GM21717 (cell line): ENCODE data around the gene C1orf159.

ENCODE experiments used
- ATAC-seq: cut with Tn5 transposase; IDR thresholded peaks from one replicate; pipeline ENCODE4 v1.9.1; 2021; ENCODE audit warnings: mild to moderate bottlenecking, moderate library complexity; ENCODE audit not compliant: unreplicated experiment

Gene C1orf159

DNA sequence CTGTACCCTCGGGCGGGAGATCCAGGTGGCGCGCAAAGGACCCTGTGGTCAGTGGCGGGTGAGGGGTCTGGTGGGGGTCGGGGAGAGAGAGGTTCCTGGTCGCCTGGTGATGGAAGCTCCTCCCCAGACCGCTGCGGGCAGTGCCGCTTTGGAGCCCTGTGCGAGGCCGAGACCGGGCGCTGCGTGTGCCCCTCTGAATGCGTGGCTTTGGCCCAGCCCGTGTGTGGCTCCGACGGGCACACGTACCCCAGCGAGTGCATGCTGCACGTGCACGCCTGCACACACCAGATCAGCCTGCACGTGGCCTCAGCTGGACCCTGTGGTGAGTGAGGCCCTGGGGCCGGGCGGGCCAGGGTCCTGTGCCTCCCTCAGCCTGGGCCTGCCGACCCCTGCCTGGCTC, 72.5 kb downstream of the C1orf159 start:
- no peak for ATAC-seq

DNA sequence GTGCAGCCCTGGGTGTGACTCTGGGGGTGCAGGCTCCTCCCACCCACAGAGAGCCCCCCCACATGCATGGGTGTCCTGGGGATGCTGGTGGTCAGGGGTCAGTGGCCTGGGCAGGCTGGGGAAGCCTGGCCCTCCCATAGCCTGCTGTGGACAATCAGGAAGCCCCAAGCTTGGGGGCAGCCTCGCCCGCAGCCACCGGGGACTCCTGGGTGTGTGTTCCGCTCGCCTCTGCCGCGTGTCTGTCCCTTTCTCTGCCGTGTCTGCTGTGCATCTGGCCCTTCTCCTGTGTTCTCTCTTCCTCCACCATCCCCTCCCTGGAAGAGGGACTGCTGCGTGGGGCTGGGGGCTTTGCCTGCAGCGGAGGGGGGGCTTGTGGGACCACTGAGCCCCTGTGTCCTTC, 73.1 kb downstream of the C1orf159 start:
- no peak for ATAC-seq

DNA sequence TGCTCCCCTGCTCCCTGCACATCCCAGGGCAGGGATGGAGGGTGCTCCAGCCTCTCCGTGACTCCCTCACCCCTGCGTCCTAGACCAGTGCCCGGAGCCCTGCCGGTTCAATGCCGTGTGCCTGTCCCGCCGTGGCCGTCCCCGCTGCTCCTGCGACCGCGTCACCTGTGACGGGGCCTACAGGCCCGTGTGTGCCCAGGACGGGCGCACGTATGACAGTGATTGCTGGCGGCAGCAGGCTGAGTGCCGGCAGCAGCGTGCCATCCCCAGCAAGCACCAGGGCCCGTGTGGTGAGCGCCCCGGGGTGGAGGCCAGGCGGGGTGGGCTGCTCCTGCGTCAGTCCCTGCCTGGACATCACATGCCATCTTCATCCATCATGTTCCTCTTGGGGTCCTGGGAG, 74.0 kb downstream of the C1orf159 start:
- no peak for ATAC-seq

DNA sequence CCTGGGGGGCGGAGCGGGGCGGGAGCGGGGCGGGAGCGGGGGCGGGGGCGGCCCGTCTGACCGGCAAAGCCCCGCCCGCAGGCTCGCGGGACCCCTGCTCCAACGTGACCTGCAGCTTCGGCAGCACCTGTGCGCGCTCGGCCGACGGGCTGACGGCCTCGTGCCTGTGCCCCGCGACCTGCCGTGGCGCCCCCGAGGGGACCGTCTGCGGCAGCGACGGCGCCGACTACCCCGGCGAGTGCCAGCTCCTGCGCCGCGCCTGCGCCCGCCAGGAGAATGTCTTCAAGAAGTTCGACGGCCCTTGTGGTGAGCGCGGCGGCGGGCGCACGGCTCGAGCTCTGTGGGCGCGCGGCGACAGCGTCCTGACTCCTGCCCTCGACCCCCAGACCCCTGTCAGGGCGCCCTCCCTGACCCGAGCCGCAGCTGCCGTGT, 74.8 kb downstream of the C1orf159 start:
- no peak for ATAC-seq

DNA sequence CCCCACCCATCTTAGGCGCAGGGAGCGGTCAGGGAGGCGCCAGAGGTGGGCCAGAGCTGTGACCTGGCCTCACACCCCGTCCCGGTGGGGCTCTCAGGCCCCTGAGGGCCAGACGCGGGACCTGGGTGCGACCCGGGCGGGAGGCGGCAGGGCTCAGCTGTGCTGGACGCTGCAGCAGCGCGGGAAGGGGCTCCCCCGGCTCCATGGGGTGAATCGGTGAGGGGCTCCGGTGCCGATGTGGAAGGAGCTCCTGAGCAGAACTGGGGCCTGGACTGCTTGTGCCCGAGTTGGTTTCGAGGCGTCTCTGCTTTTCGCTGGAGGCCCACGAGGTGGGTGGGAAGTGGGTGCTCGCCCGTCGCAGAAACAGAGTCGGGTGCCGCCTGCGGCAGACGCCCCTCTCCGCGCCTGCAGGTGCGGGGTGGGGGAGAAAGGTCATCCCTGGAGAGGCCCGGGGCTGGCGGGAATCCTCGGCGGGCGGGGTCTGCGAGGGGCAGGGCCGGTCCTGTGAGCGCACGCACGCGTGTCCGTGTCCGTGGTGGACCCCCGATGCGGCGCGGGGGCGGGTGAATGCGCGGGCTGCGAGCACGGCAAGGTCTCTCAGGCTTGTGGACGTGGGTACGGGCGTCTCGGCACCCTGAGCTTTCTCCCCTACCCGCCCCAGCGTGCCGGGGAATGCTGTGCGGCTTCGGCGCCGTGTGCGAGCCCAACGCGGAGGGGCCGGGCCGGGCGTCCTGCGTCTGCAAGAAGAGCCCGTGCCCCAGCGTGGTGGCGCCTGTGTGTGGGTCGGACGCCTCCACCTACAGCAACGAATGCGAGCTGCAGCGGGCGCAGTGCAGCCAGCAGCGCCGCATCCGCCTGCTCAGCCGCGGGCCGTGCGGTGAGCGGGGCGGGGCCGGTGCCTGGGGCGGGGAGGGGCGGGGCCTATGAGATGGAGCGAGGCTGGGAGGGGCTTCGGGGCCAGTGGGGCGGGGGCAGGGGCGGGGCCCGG, 75.6 kb downstream of the C1orf159 start:
- ATAC-seq = no peak

DNA sequence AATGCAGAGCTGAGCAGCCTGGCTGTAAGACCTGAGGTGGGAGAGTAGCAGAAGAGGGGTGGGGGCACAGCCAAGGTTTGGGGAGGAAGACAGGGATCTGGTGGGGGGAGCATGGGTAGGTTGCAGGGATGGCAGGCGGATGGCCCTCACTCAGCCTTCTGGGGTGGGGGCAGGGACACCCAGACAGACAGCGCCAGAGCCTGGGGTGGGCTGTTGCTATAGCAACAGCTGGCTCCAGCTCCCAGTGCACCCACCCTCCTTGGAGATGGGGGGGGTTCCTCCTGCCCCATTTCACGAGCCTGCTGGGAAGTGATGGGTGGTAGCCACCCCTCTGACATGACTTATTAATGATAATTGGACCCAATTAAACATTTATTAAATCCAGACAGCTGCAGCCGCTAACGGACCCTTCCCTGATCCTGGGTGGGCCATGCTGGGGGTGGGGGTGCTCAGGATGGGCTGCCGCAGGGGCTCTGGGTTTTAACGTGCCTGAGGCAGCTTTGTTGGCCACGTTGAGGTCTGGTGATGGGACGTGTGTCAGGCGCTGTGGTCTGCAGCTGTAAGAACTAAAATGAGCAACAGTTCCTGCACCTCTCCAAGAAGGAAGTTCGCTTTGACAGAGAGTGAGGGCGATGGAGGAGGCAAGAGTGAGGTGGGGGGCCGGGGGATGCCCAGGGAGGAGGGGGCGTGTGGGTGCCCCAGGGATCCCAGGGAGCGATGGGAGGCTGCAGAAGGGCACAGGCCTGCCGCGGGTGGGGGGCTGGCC, 76.6 kb downstream of the C1orf159 start:
- ATAC-seq = no peak

DNA sequence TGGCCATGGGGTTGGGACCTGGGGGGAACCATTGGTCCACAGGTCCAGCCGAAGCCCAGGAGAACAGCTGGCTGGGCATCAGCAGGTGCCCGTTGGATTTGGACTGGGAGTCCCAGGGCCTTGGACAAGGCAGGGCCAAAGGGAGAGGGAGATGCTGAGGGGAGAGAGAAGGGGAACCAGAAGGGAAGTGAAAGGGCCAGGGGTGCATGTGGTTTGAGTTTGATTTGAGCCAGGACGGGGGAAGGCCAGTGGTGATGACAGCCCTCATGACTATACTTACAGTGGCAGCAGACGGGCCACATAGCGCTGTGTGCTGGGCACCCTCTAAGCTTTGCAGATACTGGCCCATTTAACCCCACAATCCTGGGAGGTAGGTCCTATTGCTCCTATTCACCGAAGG, 77.2 kb downstream of the C1orf159 start:
- no peak for ATAC-seq

DNA sequence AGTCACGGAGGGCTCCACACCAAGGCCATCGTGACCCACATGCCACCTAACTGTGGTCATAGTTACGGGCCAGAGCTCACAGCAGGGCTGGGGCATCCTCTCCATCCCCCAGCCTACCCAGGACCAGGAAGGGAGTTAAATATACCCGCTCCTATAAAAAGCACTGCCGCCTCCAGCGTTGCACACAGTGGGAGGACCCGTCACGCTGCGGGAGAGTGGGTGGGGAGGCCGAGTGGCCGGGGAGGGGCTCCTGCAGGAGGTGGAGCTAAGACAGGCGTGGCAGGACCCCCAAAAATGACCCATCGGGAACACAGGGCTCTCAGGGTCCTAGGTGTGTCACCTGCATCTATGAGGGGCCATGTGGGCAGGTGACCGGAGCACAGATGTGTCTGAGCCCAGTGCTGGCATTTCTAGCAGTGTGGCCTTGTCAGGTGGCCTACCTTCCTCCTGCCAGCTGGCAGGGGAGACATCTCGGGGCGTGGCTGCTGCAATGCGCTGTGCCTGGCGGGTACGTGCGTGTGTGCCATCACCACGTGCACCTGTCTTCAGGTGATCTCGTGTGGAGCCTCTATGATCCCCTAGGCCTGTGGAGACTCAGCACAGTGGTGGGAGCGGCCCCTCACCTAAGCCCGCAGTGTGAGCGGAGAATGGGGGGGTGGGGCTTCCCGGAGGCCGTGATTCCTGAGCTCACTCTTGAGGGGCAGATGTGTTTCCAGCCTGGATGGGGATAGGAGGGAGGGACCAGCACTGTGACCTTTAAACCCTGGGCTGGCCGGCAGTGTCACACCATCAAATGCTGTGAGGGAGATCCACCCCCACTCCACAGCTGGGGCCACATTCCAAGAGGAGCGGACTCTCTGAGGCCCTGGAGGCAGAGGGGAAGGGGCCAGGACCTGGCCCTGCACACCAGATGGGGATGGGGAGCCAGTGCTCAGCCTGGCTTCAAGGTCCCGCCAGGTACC, 78.2 kb downstream of the C1orf159 start:
- ATAC-seq = no peak

DNA sequence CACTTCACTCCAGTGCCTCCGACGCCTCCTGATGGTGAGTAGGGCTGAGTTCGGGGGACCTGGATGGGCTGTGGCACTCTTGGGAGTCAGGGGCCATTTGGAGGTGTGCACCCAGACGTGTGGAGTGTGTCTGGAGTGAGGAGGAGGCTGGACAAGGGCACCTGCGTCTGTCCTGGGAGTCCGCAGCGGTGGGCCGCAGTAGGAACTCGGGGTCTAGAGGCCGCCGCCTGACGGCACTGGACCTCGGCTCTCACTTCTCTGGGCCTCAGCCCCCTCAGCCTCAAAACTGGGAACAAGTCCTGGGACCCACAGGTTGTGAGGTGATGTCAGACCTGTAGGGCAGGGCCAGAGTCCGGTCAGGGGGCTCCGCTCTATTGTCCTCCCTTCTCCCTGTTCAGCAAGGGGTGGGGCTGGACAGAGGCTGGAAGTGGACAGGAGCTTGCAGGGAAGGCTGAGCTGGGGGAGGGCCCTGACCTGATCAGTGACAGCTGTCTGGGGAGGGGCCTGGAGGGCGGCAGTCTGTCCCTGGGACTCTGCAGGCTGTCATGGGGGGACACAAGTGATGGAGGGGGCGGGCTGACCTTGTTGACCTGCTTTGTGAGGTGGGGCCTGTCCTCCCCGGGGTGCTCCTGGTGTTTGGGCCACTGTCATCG, 80.5 kb downstream of the C1orf159 start:
- no peak for ATAC-seq

DNA sequence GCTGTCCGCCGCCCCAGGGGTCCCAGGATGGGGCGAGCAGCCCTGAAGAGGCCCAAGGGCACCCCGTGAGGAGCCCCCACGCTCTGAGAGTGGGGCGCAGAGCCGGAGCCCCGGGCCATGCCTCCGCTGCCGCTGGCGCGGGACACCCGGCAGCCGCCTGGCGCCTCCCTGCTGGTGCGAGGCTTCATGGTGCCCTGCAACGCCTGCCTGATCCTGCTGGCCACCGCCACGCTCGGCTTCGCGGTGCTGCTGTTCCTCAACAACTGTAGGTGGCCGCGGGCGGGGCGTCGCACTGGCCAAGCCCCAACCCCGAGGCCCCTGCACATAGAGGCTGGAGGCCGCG, 81.5 kb downstream of the C1orf159 start:
- no peak for ATAC-seq

DNA sequence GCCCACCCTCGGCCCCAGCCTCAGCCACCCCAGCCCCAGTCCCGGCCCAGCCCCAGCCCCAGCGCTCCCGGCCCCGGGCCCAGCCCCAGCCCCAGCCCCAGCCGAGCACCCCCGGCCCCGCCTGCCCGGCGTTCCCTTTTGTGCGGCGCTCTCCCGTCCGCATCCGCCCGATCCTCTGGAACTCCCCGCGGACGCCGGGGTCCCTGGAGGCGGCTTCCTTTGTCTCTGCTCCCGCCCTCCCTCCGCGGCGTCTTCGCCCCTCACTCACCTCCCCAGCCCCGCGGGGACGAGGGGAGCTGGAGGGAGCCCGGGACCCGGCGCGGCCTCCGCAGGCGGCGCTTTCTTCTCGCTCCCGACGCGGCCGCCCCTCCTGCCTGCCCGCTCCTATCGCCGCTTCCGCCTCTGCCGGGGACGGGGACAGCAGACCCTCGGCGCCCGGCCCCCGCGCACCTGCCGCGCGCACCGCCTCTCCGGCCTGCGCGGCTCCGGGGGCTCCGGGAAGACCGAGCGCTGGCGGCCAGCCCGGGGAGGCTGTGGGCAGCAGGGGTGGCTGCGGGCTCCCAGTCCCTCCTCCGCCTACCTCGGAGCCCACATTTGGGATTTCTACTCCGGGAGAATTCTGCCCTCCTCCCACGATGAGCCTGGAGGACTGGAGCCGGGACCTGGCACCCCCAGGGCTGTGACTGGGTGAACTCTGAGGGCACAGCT, 82.0 kb downstream of the C1orf159 start:
- no peak for ATAC-seq

DNA sequence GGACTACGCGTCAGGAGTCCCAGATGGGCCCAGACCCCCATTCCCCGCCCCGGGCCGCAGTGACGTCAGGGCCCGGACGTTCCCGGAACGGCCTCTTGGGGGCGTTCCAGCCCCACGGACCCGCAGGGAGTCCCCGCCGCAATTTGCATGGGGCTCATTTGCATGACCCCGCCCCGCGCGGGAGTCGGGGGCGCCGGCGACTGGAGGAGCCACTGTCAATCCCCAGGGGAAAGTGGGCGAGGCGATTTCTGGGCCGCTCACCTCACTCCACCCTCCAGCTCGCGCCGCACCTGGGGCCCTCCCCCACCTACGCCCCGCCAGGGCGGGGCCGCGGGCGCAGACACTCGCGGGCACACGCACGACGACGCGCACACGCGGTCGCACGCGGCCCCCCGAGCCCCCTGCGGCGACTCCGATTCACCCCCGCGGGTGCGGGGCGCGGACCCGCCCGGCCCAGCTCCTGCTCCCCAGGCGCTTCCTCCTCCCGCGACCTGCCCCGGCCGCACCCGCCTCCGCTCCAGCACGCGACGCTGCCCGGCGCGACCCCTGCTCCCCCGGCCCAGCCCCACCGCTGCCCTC, 82.8 kb downstream of the C1orf159 start:
- peak; percentile 58 for ATAC-seq

DNA sequence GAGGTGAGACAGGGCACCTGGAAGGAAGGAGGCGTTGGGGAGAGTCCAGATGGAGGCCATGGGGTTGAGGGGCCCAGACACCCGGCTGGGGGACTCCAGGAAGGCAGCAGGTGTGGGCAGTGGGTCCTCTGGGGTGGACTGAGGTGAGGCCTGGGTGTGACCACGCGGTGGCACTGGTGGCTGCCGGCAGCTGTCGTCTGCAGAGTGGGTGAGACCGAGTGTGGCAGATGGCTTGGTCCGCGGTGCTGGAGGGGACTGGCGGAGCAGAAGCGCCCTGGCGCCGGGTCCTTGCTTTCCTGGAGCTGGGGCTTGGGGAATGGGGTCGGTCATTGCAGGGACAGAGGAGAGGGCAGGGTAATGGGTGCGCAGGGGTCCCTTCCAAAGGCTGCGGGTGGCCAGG, 83.5 kb downstream of the C1orf159 start:
- ATAC-seq = no peak
